SHP77 treated with DMSO at 0.1 percent for 48 hours (cell line): ENCODE results near the gene RASA3.
"Not testable (repeated sequence)": the region's sequence is repeated elsewhere in the genome, so short reads cannot be mapped to it uniquely, and the experiment has no call there.

Experiments used
- DNase-seq: peaks from one replicate; lab custom pipeline; 2025; lab: John Stamatoyannopoulos, UW

Gene RASA3

GRCh38 chr13:114080739-114081561 is 51.5 kb downstream of the RASA3 start:
- no peak for DNase-seq

GRCh38 chr13:114079601-114080536 is 52.6 kb downstream of the RASA3 start:
- no peak for DNase-seq

- DNase-seq: no peak
Observed at GRCh38 chr13:114078461-114079451, 53.7 kb downstream of the RASA3 start.

GRCh38 chr13:114077933-114078325 is 54.5 kb downstream of the RASA3 start:
- DNase-seq: no peak

- no peak for DNase-seq
Observed at GRCh38 chr13:114077099-114077932, 55.1 kb downstream of the RASA3 start.

- DNase-seq: no peak
Observed at GRCh38 chr13:114076329-114077090, 55.9 kb downstream of the RASA3 start.

GRCh38 chr13:114075811-114076210 is 56.6 kb downstream of the RASA3 start:
- not testable (repeated sequence) for DNase-seq

- no peak for DNase-seq
Observed at GRCh38 chr13:114074671-114075315, 57.6 kb downstream of the RASA3 start.

- DNase-seq: no peak
Observed at GRCh38 chr13:114073881-114074612, 58.4 kb downstream of the RASA3 start.

- no peak for DNase-seq
Observed at GRCh38 chr13:114072421-114072820, 60.0 kb downstream of the RASA3 start.

- DNase-seq: no peak
Observed at GRCh38 chr13:114071991-114072390, 60.4 kb downstream of the RASA3 start.

- DNase-seq: no peak
Observed at GRCh38 chr13:114071410-114071809, 61.0 kb downstream of the RASA3 start.

- no peak for DNase-seq
Observed at GRCh38 chr13:114070098-114070799, 62.2 kb downstream of the RASA3 start.

- DNase-seq: no peak
Observed at GRCh38 chr13:114069376-114070097, 62.9 kb downstream of the RASA3 start.

- no peak for DNase-seq
Observed at GRCh38 chr13:114068656-114069318, 63.6 kb downstream of the RASA3 start.

GRCh38 chr13:114067886-114068651 is 64.4 kb downstream of the RASA3 start:
- DNase-seq: no peak
